GM19468 (cell line): ENCODE measurements around the gene SULT4A1.

Experiments
- ATAC-seq: cut with Tn5 transposase; IDR thresholded peaks from one replicate; pipeline ENCODE4 v1.9.1; 2021; ENCODE audit warnings: mild to moderate bottlenecking, moderate library complexity, moderate number of reproducible peaks; ENCODE audit not compliant: unreplicated experiment; ENCODE audit errors: extremely low read depth

Gene SULT4A1

GRCh38 chr22:43831561-43832392 lies 30.5 kb downstream of the SULT4A1 start:
- no peak for ATAC-seq

- ATAC-seq, result no peak
These were observed 31.3 kb downstream of the SULT4A1 start for GRCh38 chr22:43830931-43831560.

- ATAC-seq, result no peak
These were observed 32.1 kb downstream of the SULT4A1 start for GRCh38 chr22:43829904-43830851.

GRCh38 chr22:43828998-43829782 lies 33.1 kb downstream of the SULT4A1 start:
- no peak for ATAC-seq

GRCh38 chr22:43828725-43828997 lies 33.7 kb downstream of the SULT4A1 start:
- no peak for ATAC-seq

GRCh38 chr22:43827926-43828724 lies 34.2 kb downstream of the SULT4A1 start:
- ATAC-seq, result no peak

GRCh38 chr22:43827003-43827735 lies 35.1 kb downstream of the SULT4A1 start:
- no peak for ATAC-seq

- ATAC-seq, result no peak
These were observed 35.9 kb downstream of the SULT4A1 start for GRCh38 chr22:43826142-43827002.

- no peak for ATAC-seq
These were observed 36.7 kb downstream of the SULT4A1 start for GRCh38 chr22:43825651-43826050.

- no peak for ATAC-seq
These were observed 37.4 kb downstream of the SULT4A1 start for GRCh38 chr22:43824724-43825420.

GRCh38 chr22:43823911-43824665 lies 38.2 kb downstream of the SULT4A1 start:
- ATAC-seq, result no peak

GRCh38 chr22:43823353-43823908 lies 38.9 kb downstream of the SULT4A1 start:
- ATAC-seq, result no peak

GRCh38 chr22:43821606-43822425 lies 40.5 kb downstream of the SULT4A1 start:
- no peak for ATAC-seq

- ATAC-seq, result no peak
These were observed 41.5 kb downstream of the SULT4A1 start for GRCh38 chr22:43820651-43821305.
